NB4 (cell line): ENCODE measurements around the gene DGKB.

ENCODE experiments used
- CTCF ChIP-seq: IDR thresholded peaks from one replicate; pipeline ENCODE4 v1.5.1; 2012; ENCODE audit warnings: low read depth, low read length
- MAX ChIP-seq: IDR thresholded peaks from 2 replicates; pipeline ENCODE4 v1.6.1; 2011; ENCODE audit warnings: low read depth, low read length
- MYC ChIP-seq: IDR thresholded peaks from 2 replicates; pipeline ENCODE4 v1.6.1; 2011; ENCODE audit warnings: low read depth, low read length
- POLR2A ChIP-seq: IDR thresholded peaks from 2 replicates; pipeline ENCODE4 v1.6.1; 2011; ENCODE audit warnings: mild to moderate bottlenecking; ENCODE audit not compliant: insufficient read length; ENCODE audit errors: extremely low read depth

GRCh38 chr7:14937581-14937980, 35.0 kb upstream of the DGKB start:
- no peak for TF ChIP-seq POLR2A
- no peak for TF ChIP-seq MAX
- TF ChIP-seq CTCF: no peak
- TF ChIP-seq MYC: no peak
